NK-92 (cell line): ENCODE results near the gene COL13A1.

Experiments used
- DNase-seq: peaks from one replicate; lab custom pipeline; 2025; ENCODE audit not compliant: unreplicated experiment; lab: John Stamatoyannopoulos, UW

Gene COL13A1

DNA sequence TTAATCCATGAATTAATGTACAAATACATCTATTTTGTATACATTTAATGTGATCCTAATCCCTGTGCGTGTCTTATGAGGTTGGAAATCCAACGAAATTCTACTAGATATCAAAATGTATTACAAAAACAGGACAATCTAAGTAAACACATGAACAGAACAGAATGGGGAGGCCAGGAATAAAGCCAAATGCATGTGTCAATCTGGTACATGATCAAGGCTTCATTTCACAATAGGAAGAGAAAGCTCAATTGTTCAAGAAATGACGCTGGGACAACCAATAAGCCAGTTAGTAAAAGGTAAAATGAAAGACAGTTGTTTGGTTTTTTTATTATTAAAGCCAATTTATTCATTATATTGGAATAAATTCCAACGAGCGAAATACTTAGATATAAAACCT lies 83.0 kb downstream of the COL13A1 start:
- DNase-seq = no peak

- DNase-seq = no peak
Measured at GRCh38 chr10:69885379-69886013, 83.8 kb downstream of the COL13A1 start.

DNA sequence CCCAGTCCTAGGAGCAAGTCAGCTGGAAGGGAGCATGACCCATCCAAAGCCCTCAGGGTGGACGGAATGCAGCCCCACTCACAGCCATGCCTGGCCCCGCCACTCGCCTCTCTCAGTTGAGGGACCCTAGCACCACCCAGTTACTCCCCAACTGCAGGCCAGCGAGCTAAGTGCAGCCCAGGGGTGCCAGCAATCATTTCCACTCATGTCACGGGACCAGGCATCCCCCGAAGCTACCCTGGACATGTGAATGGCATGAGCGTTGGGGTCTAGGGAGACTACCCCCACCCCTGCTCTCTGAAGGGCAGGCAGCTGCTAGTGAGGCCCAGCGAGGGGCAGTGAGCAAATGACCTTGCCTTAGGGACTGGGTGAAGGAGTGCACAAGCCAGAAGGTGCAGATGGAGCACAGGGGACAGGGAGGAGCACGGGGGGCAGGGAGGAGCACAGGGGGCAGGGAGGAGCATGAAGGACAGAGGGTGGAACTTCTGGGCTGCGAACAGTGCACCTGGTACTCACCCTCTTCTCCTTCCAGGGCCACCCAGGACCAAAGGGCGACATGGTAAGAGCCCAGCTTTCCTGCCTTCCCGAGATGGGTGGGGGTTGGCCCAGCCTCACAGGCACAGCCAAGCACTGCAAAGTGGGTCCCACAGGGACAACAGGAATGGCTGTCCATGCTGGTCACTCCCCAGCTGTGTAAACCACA lies 87.3 kb downstream of the COL13A1 start:
- DNase-seq = no peak

- DNase-seq = no peak
Measured at GRCh38 chr10:69890065-69890847, 88.5 kb downstream of the COL13A1 start.

- DNase-seq = no peak
Measured at GRCh38 chr10:69891057-69891617, 89.4 kb downstream of the COL13A1 start.

GRCh38 chr10:69892406-69892805 lies 90.7 kb downstream of the COL13A1 start:
- no peak for DNase-seq

GRCh38 chr10:69892816-69893215 lies 91.1 kb downstream of the COL13A1 start:
- DNase-seq = no peak

- DNase-seq = no peak
Measured at GRCh38 chr10:69893271-69893900, 91.7 kb downstream of the COL13A1 start.

- no peak for DNase-seq
Measured at GRCh38 chr10:69894156-69894555, 92.5 kb downstream of the COL13A1 start.

DNA sequence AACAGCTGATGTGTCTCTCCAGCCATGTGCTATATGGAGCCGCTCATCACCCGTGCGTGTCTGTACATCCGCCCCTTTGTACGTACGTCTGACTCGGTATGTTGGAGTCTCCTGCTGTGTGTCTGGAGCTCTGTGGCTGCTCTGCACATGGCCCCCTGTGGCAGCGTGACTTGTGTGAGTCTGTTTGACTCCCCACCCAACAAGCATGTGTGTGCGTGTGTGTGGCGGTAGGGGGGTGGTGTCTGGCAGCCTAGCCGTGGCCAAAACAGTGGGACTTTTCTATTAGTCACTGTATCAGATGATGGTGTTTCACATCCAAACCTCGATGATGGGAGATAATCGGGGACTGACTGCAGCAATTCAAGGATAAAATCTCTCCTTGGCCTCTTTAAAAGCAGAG lies 94.1 kb downstream of the COL13A1 start:
- DNase-seq = no peak

DNA sequence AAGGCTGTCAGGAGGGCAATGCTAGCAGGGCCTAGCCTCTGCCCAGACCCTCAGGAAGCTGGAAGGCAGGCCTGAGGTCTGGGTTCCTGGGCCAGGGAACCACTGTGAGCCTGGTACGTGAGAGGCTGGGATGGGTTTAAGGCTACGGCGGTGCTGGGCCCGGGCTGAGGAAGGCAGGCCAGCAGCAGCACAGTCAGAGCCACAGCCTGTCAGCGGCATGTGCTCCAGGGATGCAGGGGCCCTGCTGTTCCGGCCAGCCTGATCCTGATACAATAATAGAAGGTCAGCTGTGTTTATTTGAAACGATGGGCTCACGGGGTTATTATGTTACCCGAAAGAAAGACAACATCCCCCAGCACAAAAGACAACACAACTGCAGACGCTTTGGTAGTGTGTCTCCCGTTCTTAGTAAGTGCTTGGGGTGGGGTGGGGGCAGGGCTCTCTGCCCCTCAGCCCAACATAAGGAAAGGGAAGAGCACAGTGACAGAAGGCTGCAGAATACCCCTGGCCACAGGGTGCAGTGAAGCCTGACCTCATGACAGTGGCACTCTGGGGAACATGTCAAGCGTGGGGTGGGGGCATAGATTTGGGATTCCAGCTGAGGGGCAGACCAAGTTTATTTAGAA lies 95.0 kb downstream of the COL13A1 start:
- no peak for DNase-seq

GRCh38 chr10:69897432-69897831 lies 95.7 kb downstream of the COL13A1 start:
- DNase-seq = no peak

DNA sequence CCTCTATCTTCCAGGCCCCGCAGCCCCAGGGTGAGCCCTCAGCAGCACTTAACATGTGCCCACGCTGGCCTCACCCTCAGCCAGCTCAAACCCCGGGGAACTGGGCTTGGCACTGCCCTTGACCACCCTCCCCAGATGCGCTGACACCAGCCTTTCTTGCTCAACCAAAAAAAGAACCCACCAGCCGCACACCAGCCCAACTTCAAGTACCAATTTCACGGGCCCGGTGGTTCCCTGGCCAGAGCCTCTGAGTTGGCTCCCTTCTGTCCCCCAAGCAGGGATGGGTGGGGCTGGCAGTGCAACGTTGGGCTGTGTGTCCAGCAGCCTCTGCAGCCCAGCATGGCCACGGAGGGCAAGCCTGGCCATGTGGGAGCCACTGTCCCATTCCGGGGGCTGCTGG lies 96.3 kb downstream of the COL13A1 start:
- no peak for DNase-seq

GRCh38 chr10:69898524-69898923 lies 96.8 kb downstream of the COL13A1 start:
- DNase-seq = no peak

- DNase-seq = no peak
Measured at GRCh38 chr10:69898941-69899340, 97.2 kb downstream of the COL13A1 start.

DNA sequence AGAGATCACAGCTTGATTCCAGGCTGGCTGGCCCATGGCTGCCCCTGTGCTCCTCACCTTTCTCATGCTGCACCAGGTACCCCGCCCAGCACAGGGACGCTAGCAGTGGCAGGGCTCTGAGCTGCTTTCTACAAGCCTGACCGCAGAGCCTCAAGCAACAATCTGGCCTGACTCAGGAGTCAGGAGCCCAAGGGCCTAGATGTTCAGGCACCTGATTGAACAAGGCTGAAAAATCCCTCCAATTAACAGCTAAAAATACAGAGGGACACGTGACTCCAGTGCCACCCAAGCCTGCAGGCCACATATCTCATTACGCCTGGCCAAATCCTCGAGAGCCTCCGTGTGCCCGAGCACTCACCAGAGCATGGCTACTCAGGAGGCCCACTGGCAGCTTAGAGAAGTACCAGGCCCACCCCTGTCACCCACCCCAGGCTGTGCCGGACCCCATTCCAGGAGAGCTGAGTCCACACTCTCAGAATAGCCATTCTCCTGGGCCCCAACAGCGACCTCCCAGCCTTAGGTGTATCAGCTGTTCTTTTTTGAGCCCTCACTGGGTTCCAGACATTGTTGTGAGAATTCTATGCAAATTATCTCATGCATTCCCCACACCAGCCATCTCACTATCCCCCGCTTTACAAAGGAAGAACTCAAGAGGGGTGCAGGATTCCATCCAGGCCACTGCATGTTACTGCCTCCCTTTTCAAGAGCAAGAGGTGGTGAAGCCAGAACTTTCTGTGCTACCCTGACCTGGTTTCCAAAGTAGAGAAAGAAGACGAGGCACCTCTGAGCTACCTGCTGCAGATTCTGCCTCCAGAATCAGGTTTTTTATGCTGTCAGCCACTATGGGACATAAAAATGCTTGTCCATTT lies 98.3 kb downstream of the COL13A1 start:
- DNase-seq = no peak

DNA sequence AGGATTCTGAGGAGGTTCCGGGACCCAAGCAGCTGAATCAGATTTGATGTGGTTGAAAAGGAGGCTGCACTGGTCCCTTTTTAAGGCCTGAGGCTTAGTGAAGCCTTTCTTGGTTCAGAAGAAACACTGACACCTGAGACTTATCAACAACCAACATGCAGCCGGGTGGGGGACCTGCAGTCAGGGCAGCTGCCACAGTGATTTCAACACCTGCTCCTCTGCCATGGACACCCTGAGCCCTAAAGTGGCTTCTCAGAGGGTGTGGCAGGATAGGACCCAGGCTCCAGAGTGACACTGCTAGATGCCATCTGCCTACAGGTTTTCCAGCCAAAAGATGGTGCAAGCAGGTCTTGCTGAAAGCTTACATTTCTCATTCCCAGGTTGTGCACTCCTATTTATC lies 99.3 kb downstream of the COL13A1 start:
- no peak for DNase-seq

DNA sequence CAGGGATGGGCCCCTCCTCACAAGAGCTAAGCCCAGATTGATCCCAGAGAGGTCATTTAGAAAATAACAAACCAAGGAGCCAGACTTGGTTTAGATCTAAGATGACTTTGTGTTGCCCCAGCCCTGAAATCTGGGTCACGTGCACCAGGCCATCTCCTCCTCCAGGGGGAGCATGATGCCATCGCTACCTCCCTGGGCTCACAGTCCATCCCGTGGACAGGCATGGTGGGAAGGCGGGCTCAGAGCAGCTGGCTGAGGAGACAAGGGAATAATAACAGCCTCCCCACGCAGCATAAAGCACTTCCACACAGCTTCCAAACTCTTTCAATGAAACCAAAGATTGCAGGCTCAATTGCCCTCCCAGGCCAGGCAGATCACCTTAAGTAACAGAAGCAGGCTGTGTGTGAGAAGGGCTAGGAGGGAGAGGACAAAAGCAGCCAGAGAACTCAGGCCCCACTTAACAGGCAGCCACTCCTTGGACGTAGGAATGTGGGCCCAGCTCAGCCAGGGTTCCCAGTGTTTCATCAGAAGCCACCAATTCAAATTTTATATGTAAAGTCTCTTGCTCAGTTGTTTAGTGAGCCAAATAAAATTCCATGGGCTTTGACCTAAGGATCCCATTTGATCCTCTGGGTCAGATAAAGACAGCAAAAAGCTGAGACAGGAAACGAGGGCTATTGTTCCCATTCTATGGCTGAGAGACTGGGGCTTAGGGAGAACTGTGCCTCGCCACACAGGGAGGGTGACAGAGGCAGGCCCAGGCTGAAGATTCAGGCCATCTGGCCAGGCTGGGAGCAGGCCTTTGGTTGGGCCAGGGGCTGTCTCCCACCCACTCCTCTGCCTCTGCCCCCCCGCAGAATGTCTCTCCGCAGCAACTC lies 100.2 kb downstream of the COL13A1 start:
- no peak for DNase-seq
